Activated CD4-positive, alpha-beta T cell treated with anti-CD3 and anti-CD28 coated beads for 36 hours (primary cell): ENCODE results near the gene RCVRN. TPM values are rescaled to one million over a fixed set of nuclear protein-coding genes. Genes with fewer than 3 reads are reported as not detected.

Experiments
- ATAC-seq: fragments of 200-7000 bp; cut with Tn5 transposase; one replicate; pipeline ENCODE4 v1.10.0; 2021; ENCODE audit warnings: mild to moderate bottlenecking, moderate library complexity
- CTCF ChIA-PET: fragments of 350-600 bp; sonication (Branson Sonifier 250); formaldehyde crosslinking; loops from one replicate; lab custom pipeline; 2021; ENCODE audit warnings: antibody characterized with exemption; lab: Charles Lee
- POLR2A ChIA-PET: fragments of 350-600 bp; sonication (Branson Sonifier 250); formaldehyde crosslinking; loops from one replicate; lab custom pipeline; 2021; ENCODE audit warnings: antibody characterized with exemption, inconsistent platforms; lab: Charles Lee
- DNase-seq: peaks from one replicate; pipeline ENCODE4 v3.0.0-alpha.2; 2020
- H3K27ac Mint-ChIP-seq: one replicate; pipeline ENCODE4 v1.8.0; 2021; ENCODE audit warnings: mixed read lengths
- H3K27me3 Mint-ChIP-seq: one replicate; pipeline ENCODE4 v1.8.0; 2021; ENCODE audit warnings: mixed read lengths
- H3K36me3 Mint-ChIP-seq: one replicate; pipeline ENCODE4 v1.8.0; 2021; ENCODE audit warnings: low read depth, mixed read lengths
- H3K4me1 Mint-ChIP-seq: one replicate; pipeline ENCODE4 v1.8.0; 2021; ENCODE audit warnings: mixed read lengths
- H3K4me3 Mint-ChIP-seq: one replicate; pipeline ENCODE4 v1.8.0; 2021; ENCODE audit warnings: mild to moderate bottlenecking, moderate library complexity, mixed read lengths
- H3K9me3 Mint-ChIP-seq: one replicate; pipeline ENCODE4 v1.8.0; 2021; ENCODE audit warnings: low read depth, mixed read lengths
- intact Hi-C, 2 experiments: fragments of 100-400 bp; cut with DNase I in 1 of 2; cut with micrococcal nuclease in 1 of 2; formaldehyde crosslinking; loops; one replicate each; pipeline versions ENCODE4 v1.14.2 to v1.15.1; 2022 to 2024; cut with DNase I, micrococcal nuclease
- total RNA-seq, 2 experiments: library from RNA; stranded (reverse); gene quantifications; one replicate each; pipeline ENCODE4 v1.2.3, GENCODE V29; 2021

RCVRN gene
- total RNA-seq, 2 experiments from 2014 or later, result not detected

GRCh38 chr17:9918804-9919352 is 13.8 kb upstream of the RCVRN start:
- no peaks in the 10 kb centered on the region for H3K27me3 Mint-ChIP-seq
- H3K4me3 Mint-ChIP-seq, result no peak overlapping the region
- POLR2A ChIA-PET, result no interaction called here
- DNase-seq (no peak), ATAC-seq (no peak)
- CTCF ChIA-PET, result no interaction called here
- H3K36me3 Mint-ChIP-seq, result no peaks in the 10 kb centered on the region
- no peak overlapping the region for H3K27ac Mint-ChIP-seq
- no peaks in the 10 kb centered on the region for H3K4me1 Mint-ChIP-seq
- H3K9me3 Mint-ChIP-seq, result no peaks in the 10 kb centered on the region
- intact Hi-C loops, result no loop called here

- intact Hi-C loops, result no loop called here
- Mint-ChIP-seq H3K27ac (no peak overlapping the region), H3K4me3 (no peak overlapping the region), H3K36me3 (no peaks in the 10 kb centered on the region), H3K4me1 (no peaks in the 10 kb centered on the region), H3K9me3 (no peaks in the 10 kb centered on the region), H3K27me3 (no peaks in the 10 kb centered on the region)
- DNase-seq, result no peak
- POLR2A ChIA-PET, result no interaction called here
- ATAC-seq, result no peak
- CTCF ChIA-PET, result no interaction called here
Measured at GRCh38 chr17:9918352-9918751, 13.3 kb upstream of the RCVRN start.

GRCh38 chr17:9917801-9918200 is 12.7 kb upstream of the RCVRN start:
- DNase-seq, result no peak
- ChIA-PET POLR2A (no interaction called here), CTCF (interaction anchor here (0.7 kb wide), 1 partner anchor 190 kb away, joined by 3 read pairs; no protein-coding TSS in a partner anchor)
- Mint-ChIP-seq H3K36me3 (no peaks in the 10 kb centered on the region), H3K4me3 (no peak overlapping the region), H3K4me1 (no peaks in the 10 kb centered on the region), H3K9me3 (no peaks in the 10 kb centered on the region), H3K27me3 (no peaks in the 10 kb centered on the region), H3K27ac (no peak overlapping the region)
- no peak for ATAC-seq
- intact Hi-C loops, result no loop called here

GRCh38 chr17:9917131-9917530 is 12.1 kb upstream of the RCVRN start:
- POLR2A ChIA-PET, result no interaction called here
- H3K27ac Mint-ChIP-seq, result no peak overlapping the region
- intact Hi-C loops, result no loop called here
- no peak overlapping the region for H3K4me3 Mint-ChIP-seq
- DNase-seq, result no peak
- no peaks in the 10 kb centered on the region for H3K36me3 Mint-ChIP-seq
- no peaks in the 10 kb centered on the region for H3K9me3 Mint-ChIP-seq
- no peak for ATAC-seq
- no peaks in the 10 kb centered on the region for H3K4me1 Mint-ChIP-seq
- CTCF ChIA-PET, result interaction anchor here (0.7 kb wide), 1 partner anchor 189 kb away, joined by 3 read pairs; no protein-coding TSS in a partner anchor
- no peaks in the 10 kb centered on the region for H3K27me3 Mint-ChIP-seq

- Mint-ChIP-seq H3K27me3 (no peaks in the 10 kb centered on the region), H3K36me3 (no peaks in the 10 kb centered on the region), H3K4me1 (no peaks in the 10 kb centered on the region), H3K9me3 (no peaks in the 10 kb centered on the region), H3K4me3 (no peak overlapping the region), H3K27ac (no peak overlapping the region)
- no peak for ATAC-seq
- ChIA-PET POLR2A (no interaction called here), CTCF (no interaction called here)
- intact Hi-C loops, result no loop called here
- no peak for DNase-seq
Measured at GRCh38 chr17:9916108-9916507, 11.0 kb upstream of the RCVRN start.

GRCh38 chr17:9913476-9913875 is 8.4 kb upstream of the RCVRN start:
- H3K4me1 Mint-ChIP-seq, result no peaks in the 10 kb centered on the region
- H3K36me3 Mint-ChIP-seq, result no peaks in the 10 kb centered on the region
- intact Hi-C loops, result no loop called here
- no peak overlapping the region for H3K4me3 Mint-ChIP-seq
- ATAC-seq (no peak), DNase-seq (no peak)
- no peak overlapping the region for H3K27ac Mint-ChIP-seq
- no peaks in the 10 kb centered on the region for H3K9me3 Mint-ChIP-seq
- ChIA-PET POLR2A (no interaction called here), CTCF (no interaction called here)
- no peaks in the 10 kb centered on the region for H3K27me3 Mint-ChIP-seq

GRCh38 chr17:9912121-9913099 is 7.3 kb upstream of the RCVRN start:
- no peak for ATAC-seq
- Mint-ChIP-seq H3K36me3 (no peaks in the 10 kb centered on the region), H3K27me3 (no peaks in the 10 kb centered on the region), H3K9me3 (no peaks in the 10 kb centered on the region), H3K4me3 (no peak overlapping the region), H3K4me1 (no peaks in the 10 kb centered on the region), H3K27ac (no peak overlapping the region)
- CTCF ChIA-PET, result interaction anchor here (0.6 kb wide), 1 partner anchor 162 kb away, joined by 3 read pairs; no protein-coding TSS in a partner anchor
- POLR2A ChIA-PET, result no interaction called here
- intact Hi-C loops, result no loop called here
- no peak for DNase-seq

GRCh38 chr17:9911089-9911488 is 6.0 kb upstream of the RCVRN start:
- no peaks in the 10 kb centered on the region for H3K9me3 Mint-ChIP-seq
- ChIA-PET CTCF (no interaction called here), POLR2A (no interaction called here)
- intact Hi-C loops, result no loop called here
- no peak overlapping the region for H3K27ac Mint-ChIP-seq
- ATAC-seq, result no peak
- H3K36me3 Mint-ChIP-seq, result no peaks in the 10 kb centered on the region
- no peak overlapping the region for H3K4me3 Mint-ChIP-seq
- DNase-seq, result no peak
- no peaks in the 10 kb centered on the region for H3K4me1 Mint-ChIP-seq
- peaks cover 2% of the 10 kb centered on the region for H3K27me3 Mint-ChIP-seq

- Mint-ChIP-seq H3K36me3 (no peaks in the 10 kb centered on the region), H3K4me1 (no peaks in the 10 kb centered on the region), H3K27me3 (peaks cover 5% of the 10 kb centered on the region), H3K27ac (no peak overlapping the region), H3K9me3 (no peaks in the 10 kb centered on the region), H3K4me3 (no peak overlapping the region)
- no peak for ATAC-seq
- intact Hi-C loops, result no loop called here
- ChIA-PET POLR2A (no interaction called here), CTCF (no interaction called here)
- DNase-seq, result no peak
Measured at GRCh38 chr17:9908649-9909042, 3.6 kb upstream of the RCVRN start.

- CTCF ChIA-PET, result no interaction called here
- no peak overlapping the region for H3K4me3 Mint-ChIP-seq
- DNase-seq (no peak), ATAC-seq (no peak)
- no peaks in the 10 kb centered on the region for H3K36me3 Mint-ChIP-seq
- H3K4me1 Mint-ChIP-seq, result no peaks in the 10 kb centered on the region
- intact Hi-C loops, result no loop called here
- POLR2A ChIA-PET, result no interaction called here
- H3K9me3 Mint-ChIP-seq, result no peaks in the 10 kb centered on the region
- H3K27ac Mint-ChIP-seq, result no peak overlapping the region
- peaks cover 5% of the 10 kb centered on the region for H3K27me3 Mint-ChIP-seq
Measured at GRCh38 chr17:9907883-9908648, 3.0 kb upstream of the RCVRN start.

- Mint-ChIP-seq H3K4me1 (no peaks in the 10 kb centered on the region), H3K36me3 (no peaks in the 10 kb centered on the region), H3K9me3 (no peaks in the 10 kb centered on the region), H3K27me3 (peaks cover 5% of the 10 kb centered on the region), H3K4me3 (no peak overlapping the region), H3K27ac (no peak overlapping the region)
- POLR2A ChIA-PET, result no interaction called here
- CTCF ChIA-PET, result interaction anchor here (0.6 kb wide), 1 partner anchor 72 kb away, joined by 3 read pairs; no protein-coding TSS in a partner anchor
- ATAC-seq, result no peak
- intact Hi-C loops, result no loop called here
- DNase-seq, result no peak
Measured at GRCh38 chr17:9907131-9907530, 2.1 kb upstream of the RCVRN start.
